Measurements from ENCODE around the gene ETNK2.

GRCh38 chr1:204102029-204102611 is 49.7 kb downstream of the ETNK2 start:
- TF ChIP-seq EZH2 (IDR thresholded peaks at IDR 0.05; ENCODE audit: insufficient read depth, poor library complexity, severe bottlenecking) (no peak), EZH2phosphoT487 (IDR thresholded peaks at IDR 0.05; ENCODE audit: insufficient read depth, low read depth) (no peak)
